DMS153 treated with DMSO at 0.1 percent for 48 hours (cell line): ENCODE data around the gene SHROOM2.
A peak's percentile ranks its signal among the peaks of the same experiment; 100 is the strongest.

Source experiments
- DNase-seq: peaks from one replicate; lab custom pipeline; 2025; ENCODE audit not compliant: unreplicated experiment; lab: John Stamatoyannopoulos, UW

SHROOM2 gene

DNA sequence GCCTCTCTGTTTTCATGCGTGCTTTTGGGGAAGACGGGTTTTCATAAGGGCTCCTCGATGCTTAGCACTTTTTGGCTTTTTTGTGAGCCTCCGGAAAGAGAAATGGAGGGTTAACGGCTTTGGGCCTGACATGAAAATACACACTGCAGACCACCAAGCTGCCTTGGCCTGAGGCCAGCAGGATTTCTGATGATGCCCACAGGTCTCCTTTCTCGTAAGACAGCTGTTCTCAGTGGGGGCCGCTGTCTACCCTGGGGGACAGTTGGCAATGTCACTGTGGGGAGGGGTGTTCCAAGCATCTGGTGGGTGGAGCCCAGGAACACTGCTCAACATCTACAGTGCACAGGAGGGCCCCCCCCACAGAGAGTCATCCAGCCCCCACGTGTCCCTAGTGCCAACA lies 151.5 kb downstream of the SHROOM2 start:
- DNase-seq: no peak

- DNase-seq: no peak
These were observed 152.3 kb downstream of the SHROOM2 start for GRCh38 chrX:9938516-9938915.

- no peak for DNase-seq
These were observed 154.2 kb downstream of the SHROOM2 start for GRCh38 chrX:9940421-9940820.

DNA sequence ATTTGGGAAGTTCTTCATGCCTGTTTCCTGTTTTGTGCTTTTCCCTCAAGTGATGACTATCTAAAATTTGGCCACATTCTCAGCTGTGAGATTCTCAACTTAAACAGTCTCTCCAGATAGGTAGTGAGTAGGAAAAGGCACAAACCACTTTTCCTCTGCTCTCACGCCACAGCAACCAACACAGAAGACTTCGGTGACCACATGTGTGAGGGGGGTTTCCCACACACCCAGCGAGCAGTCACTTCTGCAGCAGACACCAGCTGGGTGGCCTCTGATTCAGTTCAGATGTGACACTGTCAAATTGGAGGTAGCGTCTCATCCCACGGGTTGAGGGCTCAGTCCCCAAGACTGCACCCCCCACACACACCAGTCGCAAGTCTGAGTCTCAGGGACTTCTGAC lies 155.9 kb downstream of the SHROOM2 start:
- DNase-seq: no peak

DNA sequence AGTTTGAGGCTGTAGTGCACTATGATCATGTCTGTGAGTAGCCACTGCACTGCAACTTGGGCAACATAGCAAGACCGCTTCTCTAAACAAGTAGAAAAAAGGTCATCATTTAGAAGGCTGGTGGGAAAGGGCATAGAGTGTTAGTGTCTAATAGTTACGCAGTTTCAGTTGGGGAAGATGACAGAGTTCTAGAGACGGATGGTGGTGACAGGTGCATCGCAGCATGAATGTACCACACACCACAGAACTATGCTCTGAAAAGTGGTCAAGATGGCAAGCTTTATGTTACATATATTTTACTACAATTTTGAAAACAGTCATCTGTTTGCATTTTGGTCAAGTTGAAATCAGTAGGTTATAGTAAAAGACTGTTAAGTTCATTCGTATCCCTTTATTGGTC lies 157.2 kb downstream of the SHROOM2 start:
- no peak for DNase-seq

- no peak for DNase-seq
These were observed 161.0 kb downstream of the SHROOM2 start for GRCh38 chrX:9947131-9947794.

GRCh38 chrX:9948406-9948805 lies 162.2 kb downstream of the SHROOM2 start:
- DNase-seq: no peak

- DNase-seq: no peak
These were observed 166.1 kb downstream of the SHROOM2 start for GRCh38 chrX:9952300-9952699.

- no peak for DNase-seq
These were observed 167.2 kb downstream of the SHROOM2 start for GRCh38 chrX:9953396-9953795.

- no peak for DNase-seq
These were observed 169.3 kb downstream of the SHROOM2 start for GRCh38 chrX:9955506-9955905.

GRCh38 chrX:9957743-9958142 lies 171.5 kb downstream of the SHROOM2 start:
- no peak for DNase-seq

- no peak for DNase-seq
These were observed 172.0 kb downstream of the SHROOM2 start for GRCh38 chrX:9958183-9958582.

DNA sequence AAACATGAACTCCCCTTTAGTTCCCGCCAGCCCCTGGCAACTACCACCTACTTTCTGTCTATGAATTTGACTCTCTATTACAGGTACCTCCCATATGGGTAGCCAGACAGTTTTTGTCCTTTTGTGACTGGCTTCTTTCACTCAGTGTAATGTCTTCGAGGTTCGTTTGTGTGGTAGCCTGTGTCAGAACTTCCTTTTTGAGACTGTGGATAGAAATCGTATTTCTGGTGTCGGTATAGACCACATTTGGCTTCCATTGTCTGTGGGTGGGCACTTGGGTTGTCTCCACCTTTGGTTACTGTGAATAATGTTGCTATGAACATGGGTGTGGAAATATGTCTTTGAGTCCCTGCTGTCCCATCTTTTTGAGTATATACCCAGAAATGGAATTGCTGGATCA lies 175.5 kb downstream of the SHROOM2 start:
- no peak for DNase-seq

DNA sequence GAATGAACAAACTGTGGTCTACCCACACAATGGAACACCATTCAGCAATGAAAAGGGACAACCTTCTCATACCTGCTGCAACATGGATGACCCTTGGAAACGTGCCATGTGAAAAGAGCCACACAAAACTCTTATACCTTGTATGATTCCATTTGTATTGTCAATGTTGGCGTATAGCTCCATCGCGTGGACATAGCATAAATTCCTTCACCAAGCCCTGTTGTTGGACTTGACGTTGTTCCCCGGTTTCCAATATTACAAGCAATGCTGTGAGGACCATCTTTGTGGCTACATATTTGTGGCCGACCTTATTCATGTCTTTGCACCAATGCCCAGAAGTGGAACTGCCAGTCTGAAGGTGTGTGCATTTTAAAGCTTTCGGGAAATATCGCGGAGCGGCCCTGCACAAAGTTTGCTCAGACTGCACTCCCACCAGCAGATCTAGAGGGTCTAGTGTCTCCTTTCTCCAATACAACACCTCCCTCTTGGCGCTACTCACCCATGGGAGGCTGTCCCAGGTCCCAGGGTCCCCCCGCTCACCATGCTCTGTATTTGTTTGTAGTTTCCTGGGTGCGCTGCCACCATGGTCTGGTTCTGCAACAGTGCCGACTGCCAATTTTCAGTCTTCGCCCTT lies 180.7 kb downstream of the SHROOM2 start, which contains the start of gene CLDN34:
CLDN34 (plus strand) TSS at position 584 of the 634 bp plus-strand sequence; CDS start at position 584, 0 bp downstream.
- no peak for DNase-seq

- no peak for DNase-seq
These were observed 191.4 kb downstream of the SHROOM2 start for GRCh38 chrX:9977635-9978034.

- DNase-seq: no peak
These were observed 194.2 kb downstream of the SHROOM2 start for GRCh38 chrX:9980401-9980800.

DNA sequence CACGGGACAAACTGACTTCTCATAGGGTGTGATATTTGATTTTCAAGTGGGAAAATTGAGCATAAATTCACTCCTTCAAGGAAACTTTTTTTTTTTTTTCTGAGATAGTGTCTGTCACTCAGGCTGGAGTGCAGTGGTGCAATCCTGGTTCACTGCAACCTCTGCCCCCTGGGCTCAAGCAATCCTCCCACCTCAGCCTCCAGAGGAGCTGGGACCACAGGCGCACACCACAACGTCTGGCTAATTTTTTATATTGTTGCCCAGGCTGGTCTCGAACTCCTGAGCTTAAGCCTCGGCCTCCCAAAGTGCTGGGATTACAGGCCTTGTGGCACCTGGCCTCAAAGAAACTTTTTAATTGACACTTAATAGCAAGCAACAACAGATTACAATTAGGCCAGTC lies 194.7 kb downstream of the SHROOM2 start:
- no peak for DNase-seq

GRCh38 chrX:9983441-9983840 lies 197.2 kb downstream of the SHROOM2 start:
- DNase-seq: no peak

GRCh38 chrX:9983846-9984245 lies 197.6 kb downstream of the SHROOM2 start:
- DNase-seq: no peak

GRCh38 chrX:9988762-9989161 lies 202.5 kb downstream of the SHROOM2 start:
- no peak for DNase-seq

GRCh38 chrX:9992061-9992460 lies 205.8 kb downstream of the SHROOM2 start:
- DNase-seq: no peak

DNA sequence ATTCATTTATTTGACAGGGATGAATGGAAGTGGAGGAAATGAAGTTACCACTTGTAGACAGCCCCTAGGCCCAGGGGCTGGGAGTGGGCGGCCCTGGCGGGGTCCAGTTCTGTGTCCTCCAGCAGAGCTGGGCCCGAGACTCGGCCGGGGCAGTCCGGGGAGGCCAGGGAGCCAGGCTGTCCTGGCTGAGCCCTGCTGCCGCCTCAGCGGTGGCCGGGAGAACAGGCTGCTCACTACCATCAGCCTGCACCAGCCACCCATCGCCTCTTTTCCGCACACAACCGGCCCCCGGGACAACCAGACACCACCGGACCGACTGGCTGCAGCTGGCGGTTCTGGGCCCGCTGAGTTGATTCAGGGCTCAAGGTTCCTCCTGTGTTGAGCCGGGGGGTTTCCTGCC lies 206.5 kb downstream of the SHROOM2 start:
- no peak for DNase-seq

- DNase-seq: peak; percentile 11
These were observed 209.7 kb downstream of the SHROOM2 start for GRCh38 chrX:9995855-9996339.
